ENCODE data around the gene POU2AF1. TPM values are rescaled to one million over a fixed set of nuclear protein-coding genes. Genes with fewer than 3 reads are reported as not detected.

POU2AF1 gene
- total RNA-seq, 4 donors from 2014 or later: 0.57 to 2.2 (median 1.8) TPM; not detected in 1

GRCh38 chr11:111327908-111328624, 51.0 kb downstream of the POU2AF1 start:
- intact Hi-C loops (cut with DNase I): no loop called here
- no peaks in the 10 kb centered on the region for H3K27me3 ChIP-seq
- H3K4me3 ChIP-seq: no peak overlapping the region
- TF ChIP-seq, protein P1, sequence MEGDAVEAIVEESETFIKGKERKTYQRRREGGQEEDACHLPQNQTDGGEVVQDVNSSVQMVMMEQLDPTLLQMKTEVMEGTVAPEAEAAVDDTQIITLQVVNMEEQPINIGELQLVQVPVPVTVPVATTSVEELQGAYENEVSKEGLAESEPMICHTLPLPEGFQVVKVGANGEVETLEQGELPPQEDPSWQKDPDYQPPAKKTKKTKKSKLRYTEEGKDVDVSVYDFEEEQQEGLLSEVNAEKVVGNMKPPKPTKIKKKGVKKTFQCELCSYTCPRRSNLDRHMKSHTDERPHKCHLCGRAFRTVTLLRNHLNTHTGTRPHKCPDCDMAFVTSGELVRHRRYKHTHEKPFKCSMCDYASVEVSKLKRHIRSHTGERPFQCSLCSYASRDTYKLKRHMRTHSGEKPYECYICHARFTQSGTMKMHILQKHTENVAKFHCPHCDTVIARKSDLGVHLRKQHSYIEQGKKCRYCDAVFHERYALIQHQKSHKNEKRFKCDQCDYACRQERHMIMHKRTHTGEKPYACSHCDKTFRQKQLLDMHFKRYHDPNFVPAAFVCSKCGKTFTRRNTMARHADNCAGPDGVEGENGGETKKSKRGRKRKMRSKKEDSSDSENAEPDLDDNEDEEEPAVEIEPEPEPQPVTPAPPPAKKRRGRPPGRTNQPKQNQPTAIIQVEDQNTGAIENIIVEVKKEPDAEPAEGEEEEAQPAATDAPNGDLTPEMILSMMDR (IDR thresholded peaks at IDR 0.05): no peak
- no peak for TF ChIP-seq POLR2A (IDR thresholded peaks at IDR 0.05)
- peak overlapping the region in 3 of 4 donors; percentile 6 to 12 (median 9) for H3K27ac ChIP-seq
- H3K9me3 ChIP-seq: no peaks in the 10 kb centered on the region
- peaks cover 11 to 67% (median 40%) of the 10 kb centered on the region in 3 donors for H3K4me1 ChIP-seq
- no peaks in the 10 kb centered on the region for H3K36me3 ChIP-seq
- 46 to 49% methylated on average over 7 of the region's 8 CpGs for WGBS, 2 donors
- no peak for DNase-seq

DNA sequence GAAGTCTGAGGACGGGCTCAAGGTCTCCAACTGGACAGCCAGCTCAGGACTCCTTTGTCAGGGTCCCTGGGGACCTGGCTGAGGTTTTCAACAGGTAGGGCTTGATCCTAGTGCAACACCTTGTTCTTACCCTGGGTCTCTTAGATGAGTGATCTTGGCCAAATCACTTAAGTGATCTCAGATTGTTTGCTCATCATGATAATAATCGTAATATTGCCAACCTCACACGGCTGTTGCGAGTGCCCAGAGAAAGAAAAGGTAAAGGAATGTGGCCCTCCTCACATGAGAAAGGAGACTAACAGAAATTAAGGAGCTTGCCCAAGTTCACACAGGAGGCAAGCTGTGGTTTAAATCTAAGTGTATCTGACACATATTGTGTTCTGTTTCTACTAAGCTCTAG, 52.3 kb downstream of the POU2AF1 start:
- WGBS, 2 donors: 79 to 94% methylated on average over 4 of the region's 4 CpGs

DNA sequence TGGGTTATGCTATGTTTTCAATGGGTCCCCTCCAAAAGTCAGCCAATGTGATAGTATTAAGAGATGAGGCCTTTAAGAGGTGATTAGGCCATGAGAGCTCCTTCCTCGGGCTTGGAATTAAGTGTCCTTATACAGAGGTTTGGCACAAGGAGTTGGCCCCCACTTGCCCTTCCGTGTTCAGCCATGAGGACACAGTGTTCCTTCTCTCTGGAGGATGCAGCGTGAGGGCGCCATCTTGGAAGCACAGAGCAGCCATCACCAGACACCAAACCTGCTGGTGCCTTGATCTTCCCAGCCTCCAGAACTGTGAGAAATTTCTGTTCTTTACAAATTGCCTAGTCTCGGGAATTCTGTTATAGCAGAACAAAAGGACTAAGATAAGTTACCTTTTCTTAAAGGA, 53.8 kb downstream of the POU2AF1 start:
- H3K27ac ChIP-seq: no peak overlapping the region
- no peaks in the 10 kb centered on the region for H3K36me3 ChIP-seq
- no peak for DNase-seq
- TF ChIP-seq POLR2A (IDR thresholded peaks at IDR 0.05): no peak
- TF ChIP-seq, protein P1 (IDR thresholded peaks at IDR 0.05): no peak
- no peaks in the 10 kb centered on the region for H3K9me3 ChIP-seq
- 85 to 88% methylated on average over 5 of the region's 5 CpGs for WGBS, 2 donors
- H3K4me3 ChIP-seq: no peak overlapping the region
- H3K27me3 ChIP-seq: no peaks in the 10 kb centered on the region
- H3K4me1 ChIP-seq: peaks cover 11 to 42% (median 22%) of the 10 kb centered on the region in 3 donors
- intact Hi-C loops (cut with DNase I): no loop called here

More for the DNA sequence above, 52.3 kb downstream of the POU2AF1 start:
- Histone ChIP-seq H3K4me1 (peaks cover 11 to 57% (median 33%) of the 10 kb centered on the region in 3 donors), H3K36me3 (no peaks in the 10 kb centered on the region), H3K27me3 (no peaks in the 10 kb centered on the region), H3K27ac (no peak overlapping the region), H3K9me3 (no peaks in the 10 kb centered on the region), H3K4me3 (no peak overlapping the region)
- no peak for DNase-seq
- intact Hi-C loops (cut with DNase I): no loop called here
- TF ChIP-seq, protein P1 (IDR thresholded peaks at IDR 0.05): no peak
- TF ChIP-seq POLR2A (IDR thresholded peaks at IDR 0.05): no peak

DNA sequence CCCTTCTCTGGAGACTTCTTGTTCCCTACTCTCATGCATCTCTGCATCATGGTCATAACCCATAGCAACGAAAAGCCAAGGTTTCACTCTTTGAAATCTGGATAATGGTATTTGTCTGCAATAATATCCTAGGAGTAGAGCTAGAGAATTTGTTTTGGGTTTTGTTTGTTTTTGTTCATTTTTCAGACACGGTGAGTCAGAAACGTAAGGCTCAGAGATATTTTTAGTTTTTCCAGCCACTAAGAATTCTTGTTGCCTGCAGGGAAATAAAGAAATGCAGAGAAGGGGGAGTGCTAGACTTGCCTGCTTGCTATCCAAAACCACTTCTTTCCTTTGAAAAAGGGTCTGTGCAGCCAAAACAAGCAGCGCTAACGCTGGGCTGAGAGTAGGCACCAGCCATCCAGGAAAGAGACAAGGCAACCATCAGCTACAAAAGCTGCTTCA, 54.8 kb downstream of the POU2AF1 start:
- intact Hi-C loops (cut with DNase I): no loop called here
- TF ChIP-seq, protein P1 (IDR thresholded peaks at IDR 0.05): no peak
- no peak for TF ChIP-seq POLR2A (IDR thresholded peaks at IDR 0.05)
- Histone ChIP-seq H3K9me3 (no peaks in the 10 kb centered on the region), H3K27ac (no peak overlapping the region), H3K27me3 (no peaks in the 10 kb centered on the region), H3K36me3 (no peaks in the 10 kb centered on the region), H3K4me1 (peaks cover 6 to 32% (median 17%) of the 10 kb centered on the region in 3 donors), H3K4me3 (no peak overlapping the region)
- DNase-seq: no peak
- 24 to 46% methylated on average over 5 of the region's 5 CpGs for WGBS, 2 donors

GRCh38 chr11:111322534-111322933, 56.5 kb downstream of the POU2AF1 start:
- Histone ChIP-seq H3K4me3 (no peak overlapping the region), H3K27ac (no peak overlapping the region), H3K27me3 (no peaks in the 10 kb centered on the region), H3K9me3 (no peaks in the 10 kb centered on the region), H3K36me3 (no peaks in the 10 kb centered on the region), H3K4me1 (peaks cover 0 to 15% (median 4%) of the 10 kb centered on the region in 3 donors)
- TF ChIP-seq, protein P1 (IDR thresholded peaks at IDR 0.05): no peak
- TF ChIP-seq POLR2A (IDR thresholded peaks at IDR 0.05): no peak
- no peak for DNase-seq
- intact Hi-C loops (cut with DNase I): no loop called here
- 79 to 88% methylated on average over 2 of the region's 2 CpGs for WGBS, 2 donors

Data from esophagus squamous epithelium (tissue), 5 donors.